Thoracic aorta (tissue), 2 donors: ENCODE measurements around the gene CDKL5. TPM values are rescaled to one million over a fixed set of nuclear protein-coding genes. Genes with fewer than 3 reads are reported as not detected.

Experiments
- ATAC-seq: fragments of 150-250 bp; one replicate; pipeline ENCODE4 v1.8.0; 2017; ENCODE audit warnings: low read depth; ENCODE audit not compliant: insufficient number of reproducible peaks, low FRiP score
- DNase-seq: peaks from one replicate; pipeline ENCODE4 v3.0.0-alpha.2; 2020; ENCODE audit warnings: low spot score
- H3K27ac ChIP-seq, 2 donors: fragments of 200-600 bp; sonication (generic); 1 replicate in 1 of 2; 2 replicates in 1 of 2; pipeline ENCODE4 v1.5.1; 2016; ENCODE audit warnings: mild to moderate bottlenecking in 2 of 2, moderate library complexity in 2 of 2
- H3K27me3 ChIP-seq: fragments of 200-600 bp; sonication (generic); replicated peaks from 2 replicates; pipeline ENCODE4 v1.6.0; 2016; ENCODE audit warnings: mild to moderate bottlenecking; ENCODE audit not compliant: insufficient read depth
- H3K36me3 ChIP-seq: fragments of 200-600 bp; sonication (generic); one replicate; pipeline ENCODE4 v1.5.1; 2016
- H3K4me1 ChIP-seq, 2 donors: fragments of 200-600 bp; sonication (generic); 1 replicate in 1 of 2; 2 replicates in 1 of 2; pipeline versions ENCODE4 v1.5.1 to v1.6.0; 2016; ENCODE audit warnings: low read depth in 2 of 2, mild to moderate bottlenecking in 1 of 2; ENCODE audit not compliant: control insufficient read depth in 1 of 2
- H3K4me3 ChIP-seq: fragments of 200-600 bp; sonication (generic); 2 replicates; pipeline ENCODE4 v1.5.1; 2016; ENCODE audit warnings: mild to moderate bottlenecking
- H3K9me3 ChIP-seq: fragments of 200-600 bp; sonication (generic); 2 replicates; pipeline ENCODE4 v1.5.1; 2016
- total RNA-seq, 2 donors: library from RNA; depleted of rRNA; stranded (reverse); fragments of >200 nt; gene quantifications; one replicate each; pipeline versions ENCODE4 v1.1.0 to v1.2.3, GENCODE V29; 2016
- TF ChIP-seq, protein P1 (sequence below): fragments of 200-600 bp; sonication (generic); IDR thresholded peaks from one replicate; pipeline ENCODE4 v1.5.1; 2019; ENCODE audit warnings: antibody characterized with exemption

The CDKL5 gene
- total RNA-seq, 2 donors from 2014 or later = 13.5 to 17.2 TPM

DNA sequence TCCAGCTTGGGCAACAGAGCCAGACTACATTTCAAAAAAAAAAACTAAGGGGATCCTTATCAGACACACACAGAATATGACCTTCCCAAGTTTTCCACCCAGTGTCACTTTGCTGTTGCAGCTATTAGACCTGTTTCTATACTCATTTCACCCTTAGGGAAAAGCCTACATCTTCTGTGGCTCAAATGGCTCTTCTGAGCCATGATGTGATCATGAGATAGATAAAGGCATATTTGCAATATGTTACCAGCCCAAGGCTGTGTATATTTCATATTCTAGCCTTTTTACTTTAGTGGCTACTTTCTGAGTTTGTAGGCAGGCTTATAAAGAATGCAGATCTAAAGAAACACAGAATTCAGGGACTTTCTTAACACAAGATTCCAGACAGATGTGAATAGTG lies 227.2 kb downstream of the CDKL5 start:
- TF ChIP-seq, protein P1, sequence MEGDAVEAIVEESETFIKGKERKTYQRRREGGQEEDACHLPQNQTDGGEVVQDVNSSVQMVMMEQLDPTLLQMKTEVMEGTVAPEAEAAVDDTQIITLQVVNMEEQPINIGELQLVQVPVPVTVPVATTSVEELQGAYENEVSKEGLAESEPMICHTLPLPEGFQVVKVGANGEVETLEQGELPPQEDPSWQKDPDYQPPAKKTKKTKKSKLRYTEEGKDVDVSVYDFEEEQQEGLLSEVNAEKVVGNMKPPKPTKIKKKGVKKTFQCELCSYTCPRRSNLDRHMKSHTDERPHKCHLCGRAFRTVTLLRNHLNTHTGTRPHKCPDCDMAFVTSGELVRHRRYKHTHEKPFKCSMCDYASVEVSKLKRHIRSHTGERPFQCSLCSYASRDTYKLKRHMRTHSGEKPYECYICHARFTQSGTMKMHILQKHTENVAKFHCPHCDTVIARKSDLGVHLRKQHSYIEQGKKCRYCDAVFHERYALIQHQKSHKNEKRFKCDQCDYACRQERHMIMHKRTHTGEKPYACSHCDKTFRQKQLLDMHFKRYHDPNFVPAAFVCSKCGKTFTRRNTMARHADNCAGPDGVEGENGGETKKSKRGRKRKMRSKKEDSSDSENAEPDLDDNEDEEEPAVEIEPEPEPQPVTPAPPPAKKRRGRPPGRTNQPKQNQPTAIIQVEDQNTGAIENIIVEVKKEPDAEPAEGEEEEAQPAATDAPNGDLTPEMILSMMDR = no peak
- Histone ChIP-seq H3K9me3 (no peaks in the 10 kb centered on the region), H3K36me3 (no peaks in the 10 kb centered on the region), H3K4me3 (no peak overlapping the region), H3K27ac (no peak overlapping the region), H3K27me3 (no peaks in the 10 kb centered on the region), H3K4me1 (no peaks in the 10 kb centered on the region)
- DNase-seq (no peak), ATAC-seq (no peak)

DNA sequence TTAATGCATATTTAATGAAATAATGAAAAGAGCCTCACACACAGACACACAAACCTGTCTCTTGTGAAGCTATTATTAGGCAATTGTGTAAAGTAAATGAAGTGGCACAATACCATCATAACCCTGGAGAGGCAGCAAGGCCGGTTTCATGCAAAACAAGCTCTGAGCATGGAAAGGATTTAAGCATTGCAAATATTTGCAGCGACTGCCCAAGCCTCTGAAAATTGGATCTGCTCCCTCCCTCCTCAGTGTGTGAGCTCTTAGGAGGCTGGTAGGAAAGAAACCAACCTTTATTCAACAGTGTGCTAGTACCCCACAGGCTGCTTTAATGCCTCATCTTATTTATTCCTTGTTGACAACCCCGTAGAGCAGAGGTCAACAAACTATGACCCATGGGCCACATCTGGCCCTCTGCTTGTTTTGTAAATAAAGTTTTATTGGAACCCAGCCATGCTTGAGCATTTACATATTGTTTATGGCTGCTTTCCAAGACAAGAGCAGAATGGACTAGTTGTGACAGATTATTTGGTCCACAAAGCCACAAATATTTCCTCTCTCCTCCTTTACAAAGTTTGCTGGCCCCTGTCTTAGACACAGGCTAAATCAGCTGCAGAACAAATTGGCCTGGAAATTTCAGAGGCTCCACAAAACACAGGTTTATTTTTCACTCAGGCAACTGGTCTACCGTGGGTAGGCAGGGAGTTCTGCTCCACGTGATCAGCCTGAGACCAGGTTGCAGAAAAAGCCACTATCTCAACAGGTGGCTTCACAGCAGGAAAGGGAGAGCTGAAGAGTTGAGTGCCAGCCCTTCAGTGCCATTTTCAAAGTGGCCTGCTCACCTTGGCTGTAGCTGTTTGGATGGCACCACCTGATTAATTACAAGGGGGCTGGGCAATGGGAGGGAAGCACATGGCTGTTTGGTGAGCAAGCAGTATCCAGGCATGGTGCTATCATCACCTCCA lies 229.7 kb downstream of the CDKL5 start:
- ATAC-seq (no peak), DNase-seq (no peak)
- Histone ChIP-seq H3K36me3 (no peaks in the 10 kb centered on the region), H3K4me3 (no peak overlapping the region), H3K4me1 (no peaks in the 10 kb centered on the region), H3K27ac (no peak overlapping the region), H3K27me3 (no peaks in the 10 kb centered on the region), H3K9me3 (no peaks in the 10 kb centered on the region)
- TF ChIP-seq, protein P1 = no peak

GRCh38 chrX:18661273-18661672 lies 235.9 kb downstream of the CDKL5 start:
- ATAC-seq (no peak), DNase-seq (no peak)
- Histone ChIP-seq H3K27ac (no peak overlapping the region), H3K4me1 (no peaks in the 10 kb centered on the region), H3K36me3 (no peaks in the 10 kb centered on the region), H3K4me3 (no peak overlapping the region), H3K27me3 (no peaks in the 10 kb centered on the region), H3K9me3 (no peaks in the 10 kb centered on the region)
- TF ChIP-seq, protein P1 = no peak

GRCh38 chrX:18664947-18665346 lies 239.5 kb downstream of the CDKL5 start:
- TF ChIP-seq, protein P1 = no peak
- Histone ChIP-seq H3K27me3 (no peaks in the 10 kb centered on the region), H3K4me3 (no peak overlapping the region), H3K4me1 (no peaks in the 10 kb centered on the region), H3K36me3 (no peaks in the 10 kb centered on the region), H3K9me3 (no peaks in the 10 kb centered on the region), H3K27ac (no peak overlapping the region)
- ATAC-seq = no peak
- no peak for DNase-seq

GRCh38 chrX:18666614-18667013 lies 241.2 kb downstream of the CDKL5 start:
- DNase-seq = no peak
- Histone ChIP-seq H3K27me3 (no peaks in the 10 kb centered on the region), H3K9me3 (no peaks in the 10 kb centered on the region), H3K4me1 (no peaks in the 10 kb centered on the region), H3K4me3 (no peak overlapping the region), H3K36me3 (no peaks in the 10 kb centered on the region), H3K27ac (no peak overlapping the region)
- ATAC-seq = no peak
- TF ChIP-seq, protein P1 = no peak
